Measurements from ENCODE around the gene GADL1.

Gene GADL1

GRCh38 chr3:30847592-30847991 lies 46.9 kb downstream of the GADL1 start:
- Histone ChIP-seq H3K36me3 (ENCODE audit: control insufficient read depth, low read length) (no peaks in the 10 kb centered on the region), H3K9me3 (ENCODE audit: control insufficient read depth, insufficient read depth, low read length) (no peaks in the 10 kb centered on the region), H3F3A (ENCODE audit: control insufficient read depth, insufficient read depth) (no peaks in the 10 kb centered on the region), H3K4me1 (ENCODE audit: control insufficient read depth, low read length) (no peaks in the 10 kb centered on the region), H3K27ac (ENCODE audit: low read depth, low read length) (no peak overlapping the region), H3K4me2 (ENCODE audit: low read length) (no peak overlapping the region), H3K9me2 (replicated peaks; ENCODE audit: control insufficient read depth, low read length) (no peaks in the 10 kb centered on the region), H3K27me3 (ENCODE audit: control insufficient read depth, low read length) (no peaks in the 10 kb centered on the region), H4K20me1 (ENCODE audit: control insufficient read depth, insufficient read depth, low read depth, low read length) (no peaks in the 10 kb centered on the region), H3K79me2 (ENCODE audit: control insufficient read depth, low read length) (no peaks in the 10 kb centered on the region), H3K4me3 (ENCODE audit: low read length) (no peak overlapping the region)
- no peak for TF ChIP-seq EZH2phosphoT487 (IDR thresholded peaks at IDR 0.05; ENCODE audit: borderline replicate concordance, low read length)
- no peak for TF ChIP-seq CTCF (IDR thresholded peaks at IDR 0.05; ENCODE audit: low read depth, low read length, poor library complexity, severe bottlenecking)

GRCh38 chr3:30845606-30846005 lies 48.9 kb downstream of the GADL1 start:
- H3K27me3 ChIP-seq (ENCODE audit: control insufficient read depth, low read length): no peaks in the 10 kb centered on the region
- H3K4me1 ChIP-seq (ENCODE audit: control insufficient read depth, low read length): no peaks in the 10 kb centered on the region
- no peaks in the 10 kb centered on the region for H3K9me3 ChIP-seq (ENCODE audit: control insufficient read depth, insufficient read depth, low read length)
- no peaks in the 10 kb centered on the region for H3K36me3 ChIP-seq (ENCODE audit: control insufficient read depth, low read length)
- H3K79me2 ChIP-seq (ENCODE audit: control insufficient read depth, low read length): no peaks in the 10 kb centered on the region
- no peak overlapping the region for H3K4me2 ChIP-seq (ENCODE audit: low read length)
- no peaks in the 10 kb centered on the region for H3K9me2 ChIP-seq (replicated peaks; ENCODE audit: control insufficient read depth, low read length)
- no peak overlapping the region for H3K27ac ChIP-seq (ENCODE audit: low read depth, low read length)
- no peak overlapping the region for H3K4me3 ChIP-seq (ENCODE audit: low read length)
- H3F3A ChIP-seq (ENCODE audit: control insufficient read depth, insufficient read depth): no peaks in the 10 kb centered on the region
- TF ChIP-seq CTCF (IDR thresholded peaks at IDR 0.05; ENCODE audit: low read depth, low read length, poor library complexity, severe bottlenecking) (no peak), EZH2phosphoT487 (IDR thresholded peaks at IDR 0.05; ENCODE audit: borderline replicate concordance, low read length) (no peak)
- H4K20me1 ChIP-seq (ENCODE audit: control insufficient read depth, insufficient read depth, low read depth, low read length): no peaks in the 10 kb centered on the region

GRCh38 chr3:30843877-30844276 lies 50.6 kb downstream of the GADL1 start:
- H3K36me3 ChIP-seq (ENCODE audit: control insufficient read depth, low read length): no peaks in the 10 kb centered on the region
- no peaks in the 10 kb centered on the region for H3K4me1 ChIP-seq (ENCODE audit: control insufficient read depth, low read length)
- TF ChIP-seq EZH2phosphoT487 (IDR thresholded peaks at IDR 0.05; ENCODE audit: borderline replicate concordance, low read length) (no peak), CTCF (IDR thresholded peaks at IDR 0.05; ENCODE audit: low read depth, low read length, poor library complexity, severe bottlenecking) (no peak)

GRCh38 chr3:30836141-30836540 lies 58.3 kb downstream of the GADL1 start:
- no peaks in the 10 kb centered on the region for H3K4me1 ChIP-seq (ENCODE audit: control insufficient read depth, low read length)
- H3K27me3 ChIP-seq (ENCODE audit: control insufficient read depth, low read length): no peaks in the 10 kb centered on the region
- no peaks in the 10 kb centered on the region for H3K9me2 ChIP-seq (replicated peaks; ENCODE audit: control insufficient read depth, low read length)
- no peak for TF ChIP-seq EZH2phosphoT487 (IDR thresholded peaks at IDR 0.05; ENCODE audit: borderline replicate concordance, low read length)
- TF ChIP-seq CTCF (IDR thresholded peaks at IDR 0.05; ENCODE audit: low read depth, low read length, poor library complexity, severe bottlenecking): no peak
- no peak overlapping the region for H3K27ac ChIP-seq (ENCODE audit: low read depth, low read length)
- H3K79me2 ChIP-seq (ENCODE audit: control insufficient read depth, low read length): no peaks in the 10 kb centered on the region
- no peak overlapping the region for H3K4me2 ChIP-seq (ENCODE audit: low read length)
- no peaks in the 10 kb centered on the region for H4K20me1 ChIP-seq (ENCODE audit: control insufficient read depth, insufficient read depth, low read depth, low read length)
- H3K9me3 ChIP-seq (ENCODE audit: control insufficient read depth, insufficient read depth, low read length): no peaks in the 10 kb centered on the region
- no peaks in the 10 kb centered on the region for H3K36me3 ChIP-seq (ENCODE audit: control insufficient read depth, low read length)
- H3F3A ChIP-seq (ENCODE audit: control insufficient read depth, insufficient read depth): no peaks in the 10 kb centered on the region
- no peak overlapping the region for H3K4me3 ChIP-seq (ENCODE audit: low read length)

More at GRCh38 chr3:30843877-30844276, 50.6 kb downstream of the GADL1 start:
- Histone ChIP-seq H3F3A (ENCODE audit: control insufficient read depth, insufficient read depth) (no peaks in the 10 kb centered on the region), H3K4me3 (ENCODE audit: low read length) (no peak overlapping the region), H3K9me2 (replicated peaks; ENCODE audit: control insufficient read depth, low read length) (no peaks in the 10 kb centered on the region), H3K4me2 (ENCODE audit: low read length) (no peak overlapping the region), H3K27ac (ENCODE audit: low read depth, low read length) (no peak overlapping the region), H3K79me2 (ENCODE audit: control insufficient read depth, low read length) (no peaks in the 10 kb centered on the region), H3K9me3 (ENCODE audit: control insufficient read depth, insufficient read depth, low read length) (no peaks in the 10 kb centered on the region), H4K20me1 (ENCODE audit: control insufficient read depth, insufficient read depth, low read depth, low read length) (no peaks in the 10 kb centered on the region), H3K27me3 (ENCODE audit: control insufficient read depth, low read length) (no peaks in the 10 kb centered on the region)

All from DOHH2 (cell line).